K562 (cell line): ENCODE results near the gene CCSER1. TPM values are rescaled to one million over a fixed set of nuclear protein-coding genes. Genes with fewer than 3 reads are reported as not detected.

Source experiments
- ATAC-seq: fragments of 200-7000 bp; cut with Tn5 transposase; 3 replicates; pipeline ENCODE4 v1.9.1; 2020; ENCODE audit warnings: moderate library complexity
- BruUV-seq: library from RNA; stranded (reverse); fragments of 400-500 nt; replicated peaks from 2 replicates; lab custom pipeline; 2021; lab: Mats Ljungman, UMichigan
- CTCF ChIA-PET: fragments of 300-600 bp; formaldehyde crosslinking; extraction: SDS; loops from one replicate; lab custom pipeline; 2021; ENCODE audit warnings: low intra/inter-chr PET ratio; lab: Yijun Ruan, JAX
- POLR2A ChIA-PET: fragments of 300-600, 350-650 bp; sonication (Branson Sonifier 250); formaldehyde crosslinking; extraction: SDS; loops from one replicate; lab custom pipeline; 2021; ENCODE audit warnings: antibody characterized with exemption, inconsistent platforms; lab: Yijun Ruan, JAX
- DNase-seq, 4 experiments: peaks; one replicate each; pipeline versions ENCODE4 v3.0.0 to v3.0.0-alpha.2; 2011 to 2018; ENCODE audit warnings: low spot score in 3 of 4, mixed read lengths in 3 of 4; ENCODE audit errors: extremely low read depth in 1 of 4
- FAIRE-seq: peaks from 2 replicates; lab custom pipeline; 2011; peaks lifted over from hg19 to GRCh38; lab: Jason Lieb, UNC
- H2AFZ ChIP-seq: 2 replicates; pipeline ENCODE4 v1.6.0; 2011; ENCODE audit warnings: low read depth, low read length, control low read depth, inconsistent platforms
- H3K27ac ChIP-seq: fragments of 200-600 bp; 3 replicates; pipeline ENCODE4 v1.8.0; 2011; ENCODE audit warnings: low read depth, mild to moderate bottlenecking, control low read depth, inconsistent platforms, low read length, moderate library complexity, mixed read lengths; ENCODE audit errors: extremely low read depth
- H3K27me3 ChIP-seq, 2 experiments: fragments of 300-600 bp in 1 of 2; 2 replicates in 1 of 2; 3 replicates in 1 of 2; pipeline versions ENCODE4 v1.6.0 to v1.8.0; 2011; ENCODE audit warnings: inconsistent platforms in 2 of 2, low read length in 2 of 2, mild to moderate bottlenecking in 1 of 2, mixed read lengths in 1 of 2, moderate library complexity in 1 of 2; ENCODE audit not compliant: control insufficient read depth in 2 of 2, insufficient read depth in 2 of 2
- H3K36me3 ChIP-seq: fragments of 300-600 bp; 3 replicates; pipeline ENCODE4 v1.8.0; 2011; ENCODE audit warnings: mild to moderate bottlenecking, low read length, inconsistent platforms; ENCODE audit not compliant: control insufficient read depth, insufficient read depth
- H3K4me1 ChIP-seq, 2 experiments: fragments of 200-600 bp in 1 of 2; replicated peaks in 1 of 2; 2 replicates in 1 of 2; 3 replicates in 1 of 2; pipeline versions ENCODE4 v1.5.1 to v1.8.0; 2011; ENCODE audit warnings: inconsistent platforms in 2 of 2, low read length in 2 of 2, mild to moderate bottlenecking in 1 of 2, mixed read lengths in 1 of 2, moderate library complexity in 1 of 2; ENCODE audit not compliant: control insufficient read depth in 2 of 2, insufficient read depth in 2 of 2
- H3K4me2 ChIP-seq: 2 replicates; pipeline ENCODE4 v1.6.1; 2011; ENCODE audit warnings: low read length, control low read depth, inconsistent platforms, mixed read lengths; ENCODE audit not compliant: insufficient read depth
- H3K4me3 ChIP-seq: fragments of 200-600 bp; sonication (generic), shearing (Covaris generic); 2 replicates; pipeline ENCODE4 v1.5.1; 2016; ENCODE audit warnings: control low read depth, inconsistent platforms
- H3K79me2 ChIP-seq: fragments of 200-600 bp; 3 replicates; pipeline ENCODE4 v1.8.0; 2011; ENCODE audit warnings: low read length, inconsistent platforms; ENCODE audit not compliant: control insufficient read depth, insufficient read depth
- H3K9ac ChIP-seq, 2 experiments: 2 replicates each; pipeline versions ENCODE4 v1.6.0 to v1.6.1; 2011; ENCODE audit warnings: low read depth in 2 of 2, low read length in 2 of 2, control low read depth in 1 of 2, inconsistent platforms in 1 of 2, mild to moderate bottlenecking in 1 of 2, mixed read lengths in 1 of 2; ENCODE audit not compliant: insufficient read depth in 1 of 2
- H3K9me1 ChIP-seq: one replicate; pipeline ENCODE4 v1.6.0; 2011; ENCODE audit warnings: inconsistent platforms, mild to moderate bottlenecking, low read length, moderate library complexity; ENCODE audit not compliant: control insufficient read depth, insufficient read depth
- H3K9me3 ChIP-seq: replicated peaks from 2 replicates; pipeline ENCODE4 v1.5.1; 2011; ENCODE audit warnings: low read depth, low read length, inconsistent platforms; ENCODE audit not compliant: control insufficient read depth, insufficient read depth
- H4K20me1 ChIP-seq: replicated peaks from 2 replicates; pipeline ENCODE4 v1.6.1; 2011; ENCODE audit warnings: low read length, inconsistent platforms, mixed read lengths; ENCODE audit not compliant: control insufficient read depth, insufficient read depth
- BCLAF1 ChIP-seq, 2 experiments: fragments of 450-650 bp in 1 of 2; IDR thresholded peaks; 2 replicates each; pipeline ENCODE4 v1.6.1; 2011 to 2017; ENCODE audit warnings: low read depth in 2 of 2, antibody characterized with exemption in 1 of 2, borderline replicate concordance in 1 of 2, low read length in 1 of 2, mild to moderate bottlenecking in 1 of 2, mixed read lengths in 1 of 2; ENCODE audit not compliant: control insufficient read depth in 1 of 2
- ETS1 ChIP-seq: conservative IDR thresholded peaks from 2 replicates; pipeline ENCODE4 v1.6.1; 2011; ENCODE audit warnings: low read depth, mild to moderate bottlenecking, low read length; ENCODE audit not compliant: control insufficient read depth
- FOXA1 ChIP-seq: fragments of 450-650 bp; IDR thresholded peaks from 2 replicates; pipeline ENCODE4 v1.6.1; 2016; ENCODE audit warnings: mild to moderate bottlenecking, borderline replicate concordance
- HOMEZ ChIP-seq: fragments of 250-450 bp; sonication (Bioruptor Pico); IDR thresholded peaks from 2 replicates; pipeline ENCODE4 v1.4.0; 2020; ENCODE audit warnings: mild to moderate bottlenecking, moderate library complexity
- ID3 ChIP-seq, 2 experiments: fragments of 250-450 bp in 1 of 2; fragments of 450-650 bp in 1 of 2; sonication (Bioruptor Pico) in 1 of 2; IDR thresholded peaks; 2 replicates each; pipeline versions ENCODE4 v1.6.1 to v1.8.0; 2016 to 2021; ENCODE audit warnings: mild to moderate bottlenecking in 2 of 2, moderate library complexity in 2 of 2, missing compliant biosample characterization in 1 of 2, missing genetic modification characterization in 1 of 2
- POU5F1 ChIP-seq: fragments of 150-350 bp; IDR thresholded peaks from 2 replicates; pipeline ENCODE4 v1.6.1; 2014; ENCODE audit warnings: borderline replicate concordance, low read length, low read depth, mild to moderate bottlenecking; ENCODE audit not compliant: partially characterized antibody
- SETDB1 ChIP-seq: IDR thresholded peaks from one replicate; pipeline ENCODE4 v1.6.1; 2012; ENCODE audit warnings: low read length, control low read depth, inconsistent platforms
- TCF3 ChIP-seq: sonication (generic); formaldehyde crosslinking; IDR thresholded peaks from 2 replicates; pipeline ENCODE4 v1.4.0; 2020; ENCODE audit warnings: mild to moderate bottlenecking, missing genetic modification reagents
- THAP7 ChIP-seq: fragments of 250-450 bp; sonication (Bioruptor Pico); IDR thresholded peaks from 2 replicates; pipeline ENCODE4 v1.5.0; 2021
- TRIM24 ChIP-seq, 2 experiments: fragments of 450-650 bp; IDR thresholded peaks; 2 replicates each; pipeline ENCODE4 v1.6.1; 2016
- USF2 ChIP-seq: sonication (generic); formaldehyde crosslinking; IDR thresholded peaks from 2 replicates; pipeline ENCODE4 v1.5.0; 2020; ENCODE audit warnings: missing genetic modification reagents
- ZNF408 ChIP-seq: fragments of 250-450 bp; sonication (Bioruptor Pico); IDR thresholded peaks from 2 replicates; pipeline ENCODE4 v1.4.0; 2020; ENCODE audit warnings: low read depth, mild to moderate bottlenecking, moderate library complexity
- WGBS: fragments of 100-300 bp; shearing (Covaris generic); methylation state at CpG from one replicate; pipeline ENCODE4 v1.1.6; 2016; ENCODE audit warnings: low coverage, mixed read lengths; ENCODE audit not compliant: insufficient coverage; ENCODE audit errors: missing lambda C conversion rate; 5-methylcytosine and 5-hydroxymethylcytosine counted together
- in situ Hi-C: fragments of 300-500 bp; cut with MboI; formaldehyde crosslinking; loops from 4 replicates; pipeline ENCODE4 v1.15.0; 2018; ENCODE audit warnings: inconsistent platforms, mixed read lengths
- intact Hi-C: fragments of 100-400 bp; cut with micrococcal nuclease; formaldehyde crosslinking; loops from 2 replicates; pipeline ENCODE4 v1.14.2; 2022
- polyA plus RNA-seq, 8 experiments: library from polyadenylated mRNA; depleted of rRNA in 4 of 8; stranded (reverse) in 5 of 8; unstranded in 3 of 8; fragments of >200 nt; fragmentation: Nextera tagmentation in 2 of 8; fragmentation: Illumina TruSeq in 1 of 8; extraction: Ambion mirVana in 2 of 8; extraction: Trizol in 1 of 8; gene quantifications; 2 replicates each; pipeline versions ENCODE4 v1.2.1 to v1.2.3, GENCODE V29; 2011 to 2014; ENCODE audit warnings: inconsistent platforms in 1 of 8, missing spikeins in 1 of 8
- total RNA-seq, 7 experiments: library from RNA; depleted of rRNA in 6 of 7; stranded (reverse); fragments of >200 nt in 6 of 7; fragmentation: Illumina TruSeq in 2 of 7; extraction: Trizol in 2 of 7; gene quantifications; 2 replicates each; pipeline versions ENCODE4 v1.2.1 to v1.2.3, GENCODE V29; 2011 to 2021; ENCODE audit warnings: low replicate concordance in 1 of 7

CCSER1 gene
- total and polyA plus RNA-seq, 9 of the 15 experiments (the other 6 are each of a cell fraction or from before 2014, with no cell fraction given): not detected

- TF ChIP-seq ETS1: no peak
- TF ChIP-seq SETDB1: no peak
- no peak for TF ChIP-seq HOMEZ (CRISPR knock-in tag)
- no peak for TF ChIP-seq ZNF408 (CRISPR knock-in tag)
- no peak for TF ChIP-seq FOXA1
Observed at GRCh38 chr4:90603540-90603939, 476.3 kb downstream of the CCSER1 start (continued).

GRCh38 chr4:90606781-90607180 is 479.6 kb downstream of the CCSER1 start:
- no peak overlapping the region for H3K27ac ChIP-seq
- no peaks in the 10 kb centered on the region for H3K36me3 ChIP-seq
- in situ Hi-C loops (no loop called here), intact Hi-C loops (no loop called here)
- H3K27me3 ChIP-seq: no peaks in the 10 kb centered on the region
- H2AFZ ChIP-seq: no peak overlapping the region
- no peaks in the 10 kb centered on the region for H3K79me2 ChIP-seq
- 5% methylated on average over 1 of the region's 1 CpG for WGBS
- CTCF ChIA-PET: no interaction called here
- H3K4me3 ChIP-seq: no peak overlapping the region
- BruUV-seq: no TSS peak
- POLR2A ChIA-PET: no interaction called here
- H3K9ac ChIP-seq: no peak overlapping the region
- no peaks in the 10 kb centered on the region for H3K9me3 ChIP-seq
- ATAC-seq (no peak), DNase-seq (no peak), FAIRE-seq (no peak)
- H3K4me2 ChIP-seq: no peak overlapping the region
- H3K4me1 ChIP-seq: no peaks in the 10 kb centered on the region
- no peaks in the 10 kb centered on the region for H3K9me1 ChIP-seq
- H4K20me1 ChIP-seq: no peaks in the 10 kb centered on the region
- TF ChIP-seq TCF3 (CRISPR knock-in tag): no peak
- no peak for TF ChIP-seq ID3 (CRISPR knock-in tag; IDR thresholded peaks at IDR 0.05)
- TF ChIP-seq ID3 (tag; IDR thresholded peaks at IDR 0.05): no peak
- TF ChIP-seq POU5F1: no peak
- TF ChIP-seq BCLAF1 (IDR thresholded peaks at IDR 0.05; ENCODE audit: borderline replicate concordance in 1 of 2, control insufficient read depth in 1 of 2, low read depth in 2 of 2, low read length in 1 of 2): no peak
- no peak for TF ChIP-seq THAP7 (CRISPR knock-in tag)
- TF ChIP-seq USF2 (CRISPR knock-in tag): no peak
- no peak for TF ChIP-seq TRIM24 (IDR thresholded peaks at IDR 0.05)
